ENCODE data around the gene ZNF331. TPM values are rescaled to one million over a fixed set of nuclear protein-coding genes. Genes with fewer than 3 reads are reported as not detected.

The ZNF331 gene
- total and polyA plus RNA-seq, 2 of the 8 experiments (the other 6 are each of a cell fraction or from before 2014, with no cell fraction given), result 30.0 to 44.1 TPM

GRCh38 chr19:53553156-53553555, 15.2 kb downstream of the ZNF331 start:
- Histone ChIP-seq H4K91ac (replicated peaks; ENCODE audit: insufficient read length, low read length) (no peak overlapping the region), H3K56ac (replicated peaks; ENCODE audit: insufficient read length, low read depth, low read length) (no peak overlapping the region), H3K18ac (ENCODE audit: extremely low read depth, low read length) (no peak overlapping the region), H3K79me2 (ENCODE audit: control insufficient read depth in 1 of 2, insufficient read depth in 2 of 2, low read length in 2 of 2) (peaks cover 0 to 7% of the 10 kb centered on the region in 2 experiments; a peak in 1 of 4 replicates), H3K79me1 (ENCODE audit: low read depth, low read length) (peaks cover 4% of the 10 kb centered on the region), H2BK5ac (ENCODE audit: low read depth, low read length) (no peak overlapping the region), H3K4me3 (ENCODE audit: extremely low read depth in 1 of 4, insufficient read depth in 2 of 4, low read depth in 3 of 4, low read length in 4 of 4) (no peak overlapping the region), H4K5ac (ENCODE audit: insufficient read length, low read depth, low read length) (no peak overlapping the region), H3K14ac (ENCODE audit: insufficient read length) (no peak overlapping the region), H2BK120ac (replicated peaks; ENCODE audit: low read depth, low read length) (no peak overlapping the region), H2AK5ac (ENCODE audit: low read depth, low read length) (no peak overlapping the region), H3K27ac (ENCODE audit: low read depth, low read length) (no peak overlapping the region), H2BK15ac (ENCODE audit: low read length) (no peak overlapping the region), H4K8ac (ENCODE audit: extremely low read depth, insufficient read depth, low read length) (no peak overlapping the region), H3K9me3 (ENCODE audit: insufficient read depth in 2 of 2, low read depth in 1 of 2, low read length in 1 of 2) (no peaks in the 10 kb centered on the region), H3K4ac (replicated peaks; ENCODE audit: insufficient read length, low read depth, low read length) (no peak overlapping the region), H3K4me2 (ENCODE audit: insufficient read depth in 1 of 2, low read depth in 2 of 2, low read length in 2 of 2) (no peak overlapping the region), H3K4me1 (replicated peaks in 1 of 4; ENCODE audit: control insufficient read depth in 3 of 4, insufficient read depth in 4 of 4, low read length in 3 of 4) (peaks cover 0 to 8% (median 1%) of the 10 kb centered on the region in 4 experiments; a peak in 4 of 7 replicates), H3K36me3 (ENCODE audit: control insufficient read depth in 2 of 4, insufficient read depth in 4 of 4, low read length in 3 of 4) (peaks cover 0 to 13% (median 2%) of the 10 kb centered on the region in 4 experiments; a peak in 4 of 8 replicates), H3K23me2 (ENCODE audit: low read depth, low read length) (no peaks in the 10 kb centered on the region), H2BK20ac (ENCODE audit: low read length) (no peak overlapping the region), H2AFZ (ENCODE audit: low read length) (no peak overlapping the region), H3K27me3 (replicated peaks in 1 of 4; ENCODE audit: control insufficient read depth in 3 of 4, extremely low read depth in 1 of 4, insufficient read depth in 3 of 4, low read length in 3 of 4) (no peaks in the 10 kb centered on the region), H3K9ac (replicated peaks in 1 of 4; ENCODE audit: extremely low read depth in 1 of 4, low read depth in 3 of 4, low read length in 3 of 4) (no peak overlapping the region), H4K20me1 (replicated peaks in 1 of 2; ENCODE audit: control insufficient read depth in 1 of 2, insufficient read depth in 2 of 2, low read length in 2 of 2) (peaks cover 0 to 4% of the 10 kb centered on the region in 2 experiments), H3K23ac (ENCODE audit: insufficient read length) (no peak overlapping the region), H2BK12ac (ENCODE audit: low read depth, low read length) (no peak overlapping the region)
- WGBS, 2 experiments (ENCODE audit: extremely low coverage in 1 of 2, insufficient coverage in 1 of 2, insufficient read length in 1 of 2, insufficient replicate concordance in 2 of 2, low coverage in 1 of 2, low lambda C conversion rate in 2 of 2, missing lambda C conversion rate in 1 of 2), result 98% methylated on average over 2 of the region's 2 CpGs; no CpG with 5 or more reads in 1 of the 2 experiments
- POLR2A ChIA-PET (ENCODE audit: partially characterized antibody), result interaction anchor here (1.2 kb wide), 1 partner anchor 33 kb away, joined by 3 read pairs; no protein-coding TSS in a partner anchor
- CTCF ChIA-PET (ENCODE audit: partially characterized antibody), result interaction anchor here (0.9 to 1.5 kb wide), 2 partner anchors 24 to 219 kb away, joined by 3 to 4 read pairs; no protein-coding TSS in a partner anchor
- DNase-seq (ENCODE audit: low read depth in 1 of 2, low spot score in 2 of 2) (no peak), FAIRE-seq (no peak)
- TF ChIP-seq RAD21 (IDR thresholded peaks at IDR 0.05 in 1 of 2, conservative IDR thresholded peaks at IDR 0.05 in 1 of 2; ENCODE audit: low read depth in 2 of 2, low read length in 2 of 2), result no peak
- TF ChIP-seq BACH1 (IDR thresholded peaks at IDR 0.05; ENCODE audit: low read length), result no peak
- TF ChIP-seq HDAC6 (IDR thresholded peaks at IDR 0.05; ENCODE audit: low read depth, low read length), result no peak
- no peak for TF ChIP-seq RXRA (IDR thresholded peaks at IDR 0.05; ENCODE audit: insufficient read depth, low read depth, low read length)
- no peak for TF ChIP-seq JUN (IDR thresholded peaks at IDR 0.05; ENCODE audit: low read depth, low read length)
- TF ChIP-seq CREB1 (IDR thresholded peaks at IDR 0.05), result no peak
- TF ChIP-seq ASH2L (IDR thresholded peaks at IDR 0.05; ENCODE audit: low read length), result no peak
- no peak for TF ChIP-seq CBX5 (IDR thresholded peaks at IDR 0.05; ENCODE audit: low read depth, low read length)
- no peak for TF ChIP-seq CBX8 (IDR thresholded peaks at IDR 0.05; ENCODE audit: borderline replicate concordance, low read depth, low read length)

Measured in H1 (cell line).